Astrocyte of the cerebellum (primary cell): ENCODE results near the gene CRYBA4.

Experiments used
- DNase-seq: peaks from one replicate; pipeline ENCODE4 v3.0.0-alpha.2; 2011; ENCODE audit warnings: low read depth
- H3K4me3 ChIP-seq: 2 replicates; pipeline ENCODE4 v1.5.1; 2011; ENCODE audit warnings: mild to moderate bottlenecking, low read depth, low read length, moderate library complexity
- CTCF ChIP-seq: IDR thresholded peaks from 2 replicates; pipeline ENCODE4 v1.5.1; 2012; ENCODE audit warnings: low read length, low read depth, moderate library complexity, mild to moderate bottlenecking; ENCODE audit errors: missing control alignments
- in situ Hi-C: cut with HindIII; loops from 2 replicates; pipeline ENCODE4 v1.10.0; 2017; ENCODE audit warnings: low sequenced_read_pairs

Gene CRYBA4

GRCh38 chr22:26667140-26667539, 45.4 kb downstream of the CRYBA4 start:
- TF ChIP-seq CTCF, result no peak
- in situ Hi-C loops, result no loop called here
- no peak overlapping the region for H3K4me3 ChIP-seq
- DNase-seq, result no peak

GRCh38 chr22:26669060-26669481, 47.3 kb downstream of the CRYBA4 start:
- in situ Hi-C loops, result no loop called here
- peak; percentile 69 for TF ChIP-seq CTCF
- DNase-seq, result no peak

GRCh38 chr22:26670459-26670858, 48.7 kb downstream of the CRYBA4 start:
- DNase-seq, result no peak
- no peak for TF ChIP-seq CTCF
- in situ Hi-C loops, result no loop called here
- no peak overlapping the region for H3K4me3 ChIP-seq

More at GRCh38 chr22:26669060-26669481, 47.3 kb downstream of the CRYBA4 start:
- H3K4me3 ChIP-seq, result no peak overlapping the region

GRCh38 chr22:26671317-26672059, 49.7 kb downstream of the CRYBA4 start:
- H3K4me3 ChIP-seq, result no peak overlapping the region
- no peak for DNase-seq
- TF ChIP-seq CTCF, result no peak
- in situ Hi-C loops, result no loop called here

GRCh38 chr22:26672060-26672471, 50.3 kb downstream of the CRYBA4 start:
- DNase-seq, result no peak
- no peak for TF ChIP-seq CTCF
- peak overlapping the region; percentile 54 for H3K4me3 ChIP-seq
- in situ Hi-C loops, result no loop called here

GRCh38 chr22:26672590-26673468, 51.1 kb downstream of the CRYBA4 start:
- peak; percentile 58 for TF ChIP-seq CTCF
- H3K4me3 ChIP-seq, result peak overlapping the region; percentile 54
- in situ Hi-C loops, result no loop called here
- peak; percentile 80 for DNase-seq
